ENCODE measurements around the gene DPYSL5.

- TF ChIP-seq CTCF (IDR thresholded peaks at IDR 0.05; ENCODE audit: poor library complexity) (no peak), EZH2phosphoT487 (IDR thresholded peaks at IDR 0.05; ENCODE audit: low read depth, severe bottlenecking, unreplicated experiment) (no peak)
Observed at GRCh38 chr2:26970244-26970927, 122.5 kb downstream of the DPYSL5 start, which contains the start of gene MAPRE3.
